ENCODE results near the gene ARMC3.

ARMC3 gene

DNA sequence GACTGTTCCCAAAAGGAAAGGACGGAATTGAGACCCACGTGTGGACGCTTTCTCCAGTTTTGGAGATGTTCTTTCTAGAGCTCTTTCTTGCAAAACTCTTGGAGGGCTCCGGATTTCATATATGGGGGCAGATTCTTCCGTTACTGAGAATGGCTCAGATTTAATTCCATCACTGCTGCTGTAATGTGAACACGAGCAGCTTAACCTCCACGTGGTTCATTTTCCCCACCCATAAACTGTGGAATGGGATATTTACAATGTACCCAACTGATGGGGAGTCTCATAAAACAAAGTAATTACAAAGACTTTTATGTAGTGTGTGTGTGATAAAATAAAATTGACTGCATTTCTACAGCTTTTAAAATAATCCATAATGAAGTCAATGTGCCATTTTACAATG lies 152.4 kb downstream of the ARMC3 start:
- no peak for DNase-seq

DNA sequence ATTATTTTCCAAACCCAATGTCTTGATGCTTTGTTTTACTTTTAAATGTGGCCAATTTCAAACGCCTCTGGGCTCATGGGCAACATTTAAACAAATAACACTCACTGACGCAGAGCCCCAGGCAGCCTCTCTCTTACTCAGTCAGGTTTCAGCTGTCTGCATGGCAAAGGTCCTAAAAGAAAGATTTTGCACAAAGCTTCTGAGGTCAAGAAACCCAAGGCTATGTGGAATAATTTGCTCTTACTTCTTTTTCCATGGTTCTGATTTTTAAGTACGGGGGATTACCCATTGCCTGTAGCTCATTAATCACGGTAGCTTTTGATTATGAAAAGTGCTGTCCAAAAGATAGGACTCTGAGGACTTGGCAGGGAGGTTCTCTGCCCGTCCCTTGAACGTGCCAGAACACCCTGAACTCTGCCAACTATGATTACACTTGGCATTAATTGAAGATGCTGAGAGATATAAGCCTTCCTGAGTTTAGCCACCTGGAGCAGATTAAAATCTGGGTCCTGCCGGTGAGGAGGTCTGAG lies 153.4 kb downstream of the ARMC3 start:
- DNase-seq, result no peak

DNA sequence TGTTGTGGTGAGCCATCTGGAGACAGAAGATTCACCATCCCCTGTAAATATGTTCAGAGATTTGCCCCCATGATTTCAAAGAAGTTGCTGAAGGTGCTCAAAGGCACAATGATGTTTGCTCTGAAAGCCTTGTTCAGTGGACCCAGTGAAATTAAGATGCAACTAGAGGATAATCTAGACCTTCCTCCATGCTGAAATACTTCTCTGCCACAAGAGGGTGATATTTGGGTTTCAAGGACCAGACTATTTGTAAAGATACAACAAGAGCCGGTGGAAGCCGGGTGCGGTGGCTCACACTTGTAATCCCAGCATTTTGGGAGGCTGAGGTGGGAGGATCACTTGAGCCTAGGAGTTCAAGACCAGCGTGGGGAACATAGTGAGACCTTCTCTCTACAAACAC lies 154.0 kb downstream of the ARMC3 start:
- DNase-seq, result no peak
